ENCODE data around the gene PPM1K. TPM values are rescaled to one million over a fixed set of nuclear protein-coding genes. Genes with fewer than 3 reads are reported as not detected.
A peak's percentile ranks its signal among the peaks of the same experiment; 100 is the strongest.
"Not testable (repeated sequence)": the region's sequence is repeated elsewhere in the genome, so short reads cannot be mapped to it uniquely, and the experiment has no call there.

Gene PPM1K
- total RNA-seq (2014; rRNA removed; shearing (Covaris generic)): 3.4 and 12.1 TPM in 2 replicates

DNA sequence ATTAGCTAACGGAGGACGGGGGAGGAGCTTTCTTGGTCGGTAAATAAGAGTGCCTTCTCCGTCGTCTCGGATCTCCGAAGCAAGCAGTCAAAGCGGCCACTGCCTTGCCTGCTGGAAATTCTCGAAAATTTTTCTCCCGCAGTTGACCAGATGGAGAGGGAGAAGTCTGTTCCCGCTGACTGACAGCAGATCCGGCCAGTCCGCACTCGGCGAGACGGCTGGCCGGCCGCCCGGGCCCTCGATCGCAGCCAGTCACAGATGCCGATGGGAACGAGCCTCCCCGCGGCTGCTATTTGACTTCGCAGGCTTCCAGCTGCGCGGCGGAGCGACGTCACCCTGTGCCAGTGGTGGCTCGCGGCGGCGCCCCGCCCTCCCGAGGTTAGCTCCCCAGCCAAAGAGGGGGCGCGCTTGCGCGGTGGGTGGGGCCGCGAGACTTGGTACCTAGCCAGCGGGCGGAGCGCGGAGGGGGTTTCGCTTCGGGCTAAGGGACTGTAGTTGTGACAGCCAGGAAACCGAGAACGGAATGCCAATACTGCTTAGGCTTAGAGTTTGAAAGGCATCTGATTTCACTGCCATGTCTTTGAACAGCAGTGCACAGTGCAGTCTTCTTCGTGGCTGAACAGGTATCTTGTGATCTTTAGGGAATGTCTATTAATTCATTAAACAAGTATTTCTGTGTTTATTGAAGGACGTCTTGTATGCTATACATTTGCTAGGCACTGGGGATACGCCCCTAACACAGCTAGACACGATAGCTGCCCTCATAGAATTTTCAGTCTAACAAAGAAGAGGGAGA, at the start of gene PPM1K:
TSS of gene PPM1K (minus strand) at position 123 of the 796 bp plus-strand sequence. CDS start 5,978 bp downstream, outside the sequence.
- DNase-seq (ENCODE audit: low read depth): peak; percentile 96

DNA sequence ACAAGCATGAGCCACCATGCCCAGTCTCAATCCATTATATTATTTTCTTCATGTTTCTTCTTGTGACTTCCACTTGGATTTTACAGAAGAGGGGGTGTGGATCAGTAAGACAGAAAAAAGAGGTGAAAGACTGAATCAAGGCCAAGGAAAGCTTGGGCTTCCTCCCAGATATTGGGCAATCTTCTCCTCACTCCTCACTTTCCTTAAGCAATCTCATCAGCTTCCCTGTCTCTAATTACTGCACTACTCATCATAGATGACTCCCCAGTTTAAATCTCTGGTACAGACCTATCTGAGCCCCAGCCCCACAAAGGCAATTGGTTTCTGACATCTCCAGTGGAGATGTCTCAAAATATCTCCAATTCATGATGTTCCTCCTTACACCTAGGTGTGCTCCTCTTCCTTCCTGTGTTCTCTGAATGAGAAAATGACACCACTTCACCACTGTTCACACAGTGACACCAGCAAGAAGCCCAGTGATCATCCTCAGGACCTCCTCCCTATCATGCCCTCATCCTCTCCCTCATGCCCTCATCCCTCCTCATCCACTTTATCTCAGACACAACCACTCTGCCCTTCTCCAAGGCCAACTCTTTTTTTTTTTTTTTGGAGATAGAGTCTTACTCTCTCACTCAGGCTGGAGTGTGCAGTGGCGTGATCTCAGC, 49.5 kb upstream of the PPM1K start:
- no peak for DNase-seq (ENCODE audit: low read depth)

DNA sequence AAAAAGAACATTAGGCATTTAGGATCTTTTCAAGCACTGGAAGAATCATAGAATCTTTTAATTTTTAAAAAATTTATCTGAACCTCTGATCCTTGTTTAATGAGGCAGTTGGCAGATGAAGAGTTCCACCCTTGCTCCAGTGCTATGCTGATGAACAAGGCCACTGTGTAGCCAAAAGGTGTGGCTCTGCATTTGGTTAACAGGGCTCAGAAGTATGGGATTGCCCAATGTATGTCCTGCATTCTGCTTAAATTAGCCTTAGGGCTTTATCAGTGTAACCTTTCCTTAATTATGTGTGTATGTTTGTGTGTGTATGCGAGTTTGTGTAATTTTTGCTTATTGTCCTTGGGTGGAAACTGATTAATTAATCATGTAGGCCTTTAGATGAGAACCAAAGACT, 43.3 kb upstream of the PPM1K start:
- no peak for DNase-seq (ENCODE audit: low read depth)

DNA sequence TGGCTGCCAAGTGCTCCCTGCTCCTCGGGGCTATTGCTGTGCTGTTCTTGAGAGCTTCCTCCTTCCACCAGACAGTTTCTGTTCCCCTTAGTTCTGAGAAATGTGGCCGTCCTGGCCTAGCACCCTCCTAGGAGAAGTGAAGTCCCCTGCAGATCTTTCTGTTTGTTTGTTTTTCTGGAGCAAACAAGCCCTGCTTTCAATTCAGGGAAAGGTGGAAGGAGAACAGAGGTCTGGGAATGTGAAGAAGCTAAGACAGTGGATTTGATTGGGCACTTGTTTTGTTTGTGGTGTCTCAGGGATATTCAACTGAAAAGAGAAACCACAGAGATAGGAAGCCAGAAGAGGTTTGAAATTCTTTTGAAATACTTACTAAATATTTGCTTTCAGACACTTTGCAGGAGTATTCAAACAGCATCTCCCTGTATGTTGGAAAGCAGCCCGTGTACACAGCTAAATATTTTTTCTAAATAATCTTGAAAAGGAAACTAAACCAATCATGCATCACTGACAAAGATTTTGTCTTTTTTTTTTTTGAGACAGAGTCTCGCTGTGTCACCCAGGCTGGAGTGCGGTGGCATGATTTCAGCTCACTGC, 36.5 kb upstream of the PPM1K start:
- DNase-seq (ENCODE audit: low read depth): no peak

DNA sequence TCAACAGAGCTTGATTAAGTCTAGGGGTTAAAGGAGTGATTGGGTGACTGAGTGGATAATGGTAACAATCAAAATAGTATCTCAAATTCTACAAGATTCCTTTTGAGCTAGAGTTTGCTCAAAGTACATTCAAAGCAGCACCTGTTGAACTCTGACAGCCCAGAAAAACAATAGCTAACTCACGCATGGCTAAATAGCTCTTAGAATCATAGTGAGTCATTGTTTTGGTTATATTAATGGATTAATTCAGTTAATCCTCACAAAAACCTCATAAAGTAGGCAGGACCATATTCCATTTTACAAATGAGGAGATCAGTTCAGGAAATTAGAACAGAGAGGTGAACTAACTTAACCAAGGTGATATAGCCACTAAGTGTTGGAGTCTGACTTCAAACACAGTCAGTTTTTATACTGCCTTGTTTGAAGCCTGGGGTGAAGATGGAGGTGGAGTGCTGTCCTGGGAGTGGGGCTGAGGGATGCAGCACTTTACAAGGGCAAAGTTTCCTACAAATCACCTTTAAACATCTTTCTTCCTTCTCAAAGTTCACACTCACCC, 35.9 kb upstream of the PPM1K start:
- DNase-seq (ENCODE audit: low read depth): no peak

DNA sequence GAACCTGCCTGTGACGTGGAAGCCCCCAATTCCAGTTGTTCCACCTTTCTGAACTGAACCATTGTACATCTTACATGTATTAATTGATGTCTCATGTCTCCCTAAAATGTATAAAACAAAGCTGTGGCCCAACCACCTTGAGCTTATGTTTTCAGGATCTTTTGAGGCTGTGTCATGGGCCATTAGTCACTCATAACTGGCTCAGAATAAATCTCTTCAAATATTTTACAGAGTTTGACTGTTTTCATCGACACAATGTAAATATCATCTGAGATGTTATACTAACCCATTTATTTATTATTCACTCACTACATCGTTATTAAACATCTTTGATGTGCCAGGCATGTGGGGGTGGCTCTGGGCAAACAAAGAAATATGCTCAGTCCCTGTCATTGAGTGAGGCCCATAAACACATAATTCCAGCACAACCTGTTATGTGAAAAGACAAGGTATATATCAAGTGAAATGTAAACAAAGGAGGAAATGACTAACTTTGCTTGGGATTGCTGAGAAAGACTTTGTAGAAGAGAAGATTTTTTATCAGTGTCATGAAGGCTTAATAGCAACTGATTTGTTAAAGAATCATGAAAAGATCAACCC, 34.5 kb upstream of the PPM1K start:
- no peak for DNase-seq (ENCODE audit: low read depth)

DNA sequence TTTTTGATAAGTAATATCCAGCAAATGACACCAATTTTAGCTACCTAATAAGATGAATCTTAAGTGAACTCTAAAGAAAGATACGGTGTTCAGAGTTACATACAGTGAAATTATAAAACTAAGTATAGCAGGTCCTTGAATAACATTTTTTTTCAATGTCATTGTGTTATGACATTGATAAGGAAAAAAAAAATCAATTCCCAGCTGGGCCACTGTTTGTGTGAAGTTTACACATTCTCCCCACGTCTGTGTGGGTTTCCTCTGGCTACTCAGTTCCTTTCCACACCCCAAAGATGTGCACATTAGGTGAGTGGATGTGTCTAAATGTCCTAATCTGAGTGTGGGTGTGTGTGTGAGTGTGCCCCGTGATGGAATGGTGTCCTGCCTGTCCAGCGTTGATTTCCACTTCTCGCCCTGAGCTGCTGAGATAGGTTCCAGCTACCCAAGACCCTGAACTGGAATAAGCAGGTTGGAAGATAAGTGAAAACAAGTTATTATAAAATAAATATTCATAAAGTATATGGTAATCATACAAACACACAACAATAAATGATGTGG, 31.2 kb upstream of the PPM1K start:
- DNase-seq (ENCODE audit: low read depth): no peak

DNA sequence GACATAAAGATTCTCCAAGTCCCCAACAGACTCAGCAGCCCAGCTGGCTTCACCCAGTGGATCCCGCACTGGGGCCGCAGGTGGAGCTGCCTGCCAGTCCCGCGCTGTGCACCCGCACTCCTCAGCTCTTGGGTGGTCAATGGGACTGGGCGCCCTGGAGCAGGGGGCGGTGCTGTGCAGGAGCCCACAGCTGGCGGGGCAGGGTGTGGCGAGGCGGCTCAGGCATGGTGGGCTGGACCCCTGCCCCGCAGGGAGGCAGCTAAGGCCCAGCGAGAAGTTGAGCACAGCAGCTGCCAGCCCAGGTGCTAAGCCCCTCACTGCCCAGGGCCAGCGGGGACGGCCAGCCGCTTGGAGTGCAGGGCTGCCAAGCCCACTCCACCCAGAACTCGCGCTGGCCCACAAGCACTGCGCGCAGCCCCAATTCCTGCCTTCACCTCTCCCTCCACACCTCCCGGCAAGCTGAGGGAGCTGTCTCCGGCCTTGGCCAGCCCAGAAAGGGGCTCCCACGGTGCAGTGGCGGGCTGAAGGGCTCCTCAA, 28.8 kb upstream of the PPM1K start:
- DNase-seq (ENCODE audit: low read depth): not testable (repeated sequence)

DNA sequence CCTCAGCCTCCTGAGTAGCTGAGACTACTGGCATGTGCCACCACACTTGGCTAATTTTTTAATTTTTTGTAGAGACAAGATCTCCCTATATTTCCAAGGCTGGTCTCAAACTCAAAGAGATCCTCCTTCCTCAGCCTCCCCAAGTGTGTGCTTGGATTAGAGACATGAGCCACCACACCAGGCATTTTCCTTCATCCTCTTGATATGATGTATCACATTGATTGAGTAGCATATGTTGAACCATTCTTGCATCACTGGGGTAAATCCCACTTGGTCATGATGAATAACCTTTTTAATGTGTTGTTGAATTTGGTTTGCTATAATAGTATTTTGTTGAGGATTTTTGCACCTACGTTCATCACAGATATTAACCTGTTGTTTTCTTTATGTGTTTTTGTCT, 24.2 kb upstream of the PPM1K start:
- DNase-seq (ENCODE audit: low read depth): no peak

DNA sequence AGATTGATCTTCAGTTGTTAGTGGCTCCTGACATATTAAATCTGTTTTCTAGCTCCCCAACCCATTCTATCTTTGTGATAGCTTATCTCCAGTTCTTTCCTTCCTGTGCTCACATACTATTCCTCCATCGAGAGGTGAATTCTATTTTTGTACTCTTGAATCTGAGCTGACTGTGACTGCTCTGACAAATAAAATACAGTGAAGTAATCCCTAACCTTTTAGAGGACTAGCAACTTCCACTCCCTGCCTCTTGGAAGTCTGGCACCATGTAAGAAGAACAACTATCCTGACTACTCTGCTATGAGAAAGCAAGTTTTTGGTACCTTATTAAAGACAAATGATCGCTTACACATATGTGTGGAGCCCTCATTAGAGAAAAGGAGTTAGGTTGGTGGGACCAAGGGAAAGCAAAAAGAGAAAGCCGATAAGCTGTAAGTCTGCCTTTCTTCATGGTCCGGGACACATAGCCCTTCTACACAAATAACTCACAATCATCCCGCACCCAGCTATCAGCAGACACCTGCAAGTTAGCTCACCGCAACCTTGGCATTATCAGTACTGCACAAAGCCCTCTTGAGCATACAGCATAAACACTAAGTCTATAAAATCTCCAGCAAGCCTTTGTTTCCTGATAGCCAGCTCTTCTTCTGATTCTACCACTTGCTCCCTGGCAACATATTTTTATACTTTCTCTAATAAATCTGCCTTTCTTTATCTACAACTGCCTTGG, 13.5 kb upstream of the PPM1K start:
- DNase-seq (ENCODE audit: low read depth): no peak

DNA sequence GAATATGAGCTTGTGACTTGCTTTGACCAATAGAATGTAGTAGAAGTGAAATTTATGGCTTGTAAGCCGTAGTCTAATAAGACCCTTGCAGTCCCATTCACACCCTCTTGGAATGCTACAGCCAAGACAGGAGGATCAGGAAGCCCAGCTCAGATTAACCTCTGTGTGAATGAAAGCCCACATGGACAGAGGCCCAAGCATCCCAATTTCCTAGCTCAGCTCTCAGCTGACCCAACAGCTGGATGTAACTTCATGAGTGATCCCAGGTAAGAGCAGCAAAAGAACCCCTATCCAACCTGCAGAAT, 12.8 kb upstream of the PPM1K start:
- DNase-seq (ENCODE audit: low read depth): no peak

DNA sequence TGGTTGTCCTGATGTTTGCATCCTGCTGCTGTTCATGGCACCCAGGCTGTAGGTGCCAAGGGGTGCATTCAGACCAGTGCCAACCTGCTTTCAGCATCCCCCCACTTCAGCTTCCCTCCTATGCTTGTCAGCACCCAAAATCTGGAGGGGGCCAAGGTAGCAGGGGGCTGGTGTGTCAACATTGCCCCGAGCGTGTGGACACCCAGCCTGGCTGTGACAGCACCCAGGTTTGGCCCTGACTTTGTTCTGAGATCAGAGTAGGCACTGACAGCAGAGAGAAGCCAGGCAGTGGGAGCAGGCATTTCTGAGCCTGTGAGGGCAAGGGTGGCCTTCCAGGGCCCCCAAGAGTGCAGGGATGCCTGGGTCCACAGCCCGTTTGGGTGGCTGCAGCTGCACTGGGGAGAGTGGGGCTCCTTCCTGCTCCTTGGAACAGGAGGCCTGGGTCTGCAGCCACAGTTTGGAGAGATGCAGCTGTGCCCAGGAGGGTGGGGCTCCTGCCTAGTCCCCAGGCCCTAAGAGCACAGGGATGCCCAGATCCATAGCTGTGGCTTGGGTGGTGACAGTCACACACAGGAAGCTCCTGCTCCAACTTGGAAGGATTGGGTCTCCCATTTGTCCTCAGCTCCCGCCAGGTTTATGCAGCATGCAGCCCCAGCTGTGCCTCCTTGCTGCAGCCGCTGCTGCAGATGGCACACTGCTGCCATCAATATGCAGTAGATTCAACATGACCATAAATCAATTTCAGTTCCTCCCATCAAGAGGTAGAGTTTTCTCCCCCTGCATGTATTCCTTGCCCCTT, 12.3 kb upstream of the PPM1K start:
- DNase-seq (ENCODE audit: low read depth): no peak

DNA sequence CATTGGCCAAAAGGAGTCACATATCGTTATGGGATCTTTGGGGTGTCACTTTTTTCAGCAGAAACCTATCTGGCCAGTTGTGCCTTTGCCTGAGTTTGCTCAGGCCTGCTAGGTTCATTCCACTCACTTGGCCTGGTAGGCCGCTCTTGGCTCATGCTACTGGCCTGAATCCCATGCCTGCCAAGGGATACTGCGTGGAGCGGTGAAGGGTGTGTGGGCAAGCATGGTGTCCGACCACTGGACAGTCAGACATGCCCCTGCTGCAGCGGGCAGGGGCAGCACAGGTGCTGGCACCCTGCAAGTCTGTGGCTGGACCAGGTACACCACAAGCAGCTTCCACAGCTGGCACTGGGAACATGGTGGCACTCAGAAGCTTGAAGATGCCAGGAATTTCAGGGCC, 11.3 kb upstream of the PPM1K start:
- DNase-seq (ENCODE audit: low read depth): no peak

DNA sequence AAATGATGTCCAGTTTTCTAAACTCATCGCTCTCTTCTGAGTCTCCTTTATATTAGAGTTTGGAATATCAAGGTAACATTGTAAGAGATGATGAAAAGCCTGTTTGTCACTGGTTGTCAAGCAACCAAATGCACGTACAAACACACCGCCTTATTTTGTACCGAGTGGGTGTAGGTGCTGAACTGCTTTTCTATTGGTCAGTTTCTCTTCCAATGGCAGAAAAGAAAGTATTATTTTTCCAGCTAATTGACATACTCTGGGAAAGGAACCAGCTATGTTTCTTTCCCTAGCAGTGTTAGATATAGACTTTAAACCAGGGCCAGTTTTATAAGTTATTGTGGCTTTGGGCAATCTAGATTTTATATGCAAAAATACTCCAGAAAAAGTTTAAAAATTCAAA, 6.6 kb upstream of the PPM1K start:
- no peak for DNase-seq (ENCODE audit: low read depth)

DNA sequence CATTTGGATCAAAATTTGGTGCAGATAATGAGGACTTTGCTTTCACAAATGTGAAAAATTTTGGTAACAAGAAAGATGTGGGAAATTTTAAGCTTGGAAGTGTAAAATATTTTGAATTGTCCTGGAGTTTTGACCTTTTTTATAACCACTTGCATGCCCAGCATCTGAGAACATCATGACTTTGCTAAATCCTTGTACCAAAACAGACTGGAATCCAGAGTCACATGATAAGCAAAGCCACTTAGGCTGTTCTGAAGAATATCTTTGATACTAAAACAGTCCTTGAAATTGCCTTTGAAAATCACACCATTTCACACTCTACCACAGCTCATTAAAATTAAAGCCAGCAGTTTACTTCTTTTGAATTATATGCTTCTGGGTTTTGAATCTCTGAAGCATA, 2.5 kb upstream of the PPM1K start:
- no peak for DNase-seq (ENCODE audit: low read depth)

DNA sequence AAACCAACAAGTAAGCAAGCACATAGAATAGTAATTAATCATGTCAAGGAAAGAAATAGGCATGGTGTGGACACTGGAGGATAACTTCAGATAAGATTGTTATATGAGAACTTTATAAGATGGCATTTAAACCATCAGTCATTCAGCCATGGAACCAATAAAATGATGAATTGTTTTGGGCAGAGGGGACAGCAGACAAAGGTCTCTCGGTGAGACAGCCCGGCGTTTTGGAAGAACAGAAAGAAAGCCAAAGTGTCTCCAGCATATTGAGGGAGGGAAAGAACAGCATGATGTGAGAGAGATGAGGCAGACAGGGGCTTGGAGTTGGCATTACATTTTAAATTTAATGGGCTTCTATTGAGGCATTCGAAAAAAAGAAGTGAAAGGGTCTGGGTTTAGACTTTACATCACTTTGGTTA, 883 bp upstream of the PPM1K start:
- no peak for DNase-seq (ENCODE audit: low read depth)

DNA sequence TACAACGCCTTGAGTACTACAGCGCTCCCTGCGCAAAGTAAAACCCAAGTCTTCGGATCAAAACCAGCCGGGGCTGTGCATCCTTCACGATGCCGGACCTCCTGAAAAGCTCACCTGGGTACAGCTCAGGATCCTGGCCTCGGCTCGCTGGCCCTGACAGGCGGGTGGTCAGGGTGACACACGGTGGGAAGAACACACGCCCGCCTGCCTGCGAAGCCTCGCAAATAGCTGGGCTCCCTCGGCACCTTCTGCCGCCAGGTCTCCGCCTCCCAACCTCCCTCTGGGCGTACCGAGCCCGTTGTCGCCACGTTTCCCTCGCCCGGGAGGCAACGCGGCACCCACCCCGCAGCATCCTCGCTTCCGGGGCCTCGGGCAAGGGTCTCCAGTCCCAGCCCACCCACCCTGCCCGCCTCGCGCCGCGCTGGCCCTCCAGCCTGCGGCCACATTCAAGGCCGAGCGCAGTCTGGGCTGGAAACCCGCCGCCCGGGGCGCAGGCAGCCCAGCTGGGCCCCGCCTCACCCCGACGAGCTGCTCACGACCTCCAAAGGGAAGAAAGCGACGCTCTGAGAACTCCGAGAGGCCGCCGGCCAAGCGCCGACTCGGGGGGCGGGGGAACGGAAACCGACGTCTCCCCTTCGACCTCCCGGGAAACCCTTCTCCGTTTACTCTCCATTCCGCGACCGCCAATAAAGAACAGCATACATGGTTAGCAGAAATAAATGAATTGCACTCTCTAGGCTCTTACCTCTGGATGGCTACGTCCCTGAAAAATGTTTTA, 511 bp downstream of the PPM1K start:
- DNase-seq (ENCODE audit: low read depth): peak; percentile 48

DNA sequence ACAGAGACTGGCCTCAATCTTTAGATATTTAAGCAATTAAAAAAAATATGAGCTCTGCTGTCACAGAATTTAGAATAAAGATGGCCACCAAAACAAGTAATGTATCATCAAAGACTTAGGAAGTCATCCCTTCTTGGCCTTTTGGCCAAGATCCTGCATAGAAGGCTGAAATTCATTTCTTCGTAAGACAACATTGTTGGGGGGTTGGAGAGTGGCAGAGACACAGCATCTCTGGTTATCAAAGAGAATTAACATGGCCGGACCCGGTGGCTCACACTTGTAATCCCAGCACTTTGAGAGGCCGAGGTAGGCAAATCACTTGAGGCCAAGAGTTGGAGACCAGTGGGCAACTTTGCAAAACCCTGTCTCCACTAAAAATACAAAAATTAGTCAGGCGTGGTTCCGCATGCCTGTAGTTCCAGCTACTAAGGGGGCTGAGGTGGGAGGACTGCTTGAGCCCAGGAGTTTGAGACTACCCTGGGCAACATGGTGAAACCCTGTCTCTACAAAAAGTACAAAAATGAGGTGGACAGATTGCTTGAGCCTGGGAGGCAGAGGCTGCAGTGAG, 4.0 kb downstream of the PPM1K start:
- DNase-seq (ENCODE audit: low read depth): no peak

DNA sequence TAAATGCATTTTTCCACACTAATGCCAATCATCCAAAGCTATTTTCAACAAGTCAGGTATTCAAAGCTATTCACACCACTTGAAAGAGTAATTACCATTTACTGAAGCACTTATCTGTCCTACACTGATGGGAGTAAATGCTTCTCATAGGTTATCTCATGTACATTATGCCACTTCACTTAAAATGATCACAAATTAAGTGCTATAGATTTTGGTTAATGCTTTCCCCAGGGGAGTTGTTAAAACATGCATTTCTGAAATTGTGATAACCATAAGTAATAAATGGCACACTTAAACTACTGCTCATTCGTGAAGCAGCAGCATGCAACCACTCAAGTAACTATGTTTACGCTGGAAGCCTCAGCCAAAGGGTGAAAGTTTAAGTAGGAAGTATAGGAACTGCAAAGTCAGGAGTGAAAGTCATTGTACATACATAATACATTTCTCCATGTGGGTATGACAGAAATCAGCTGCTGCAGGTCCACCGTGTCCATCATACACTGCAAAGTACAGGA, 6.6 kb downstream of the PPM1K start:
- DNase-seq (ENCODE audit: low read depth): no peak

Data from Daoy (cell line).